Measurements from ENCODE around the gene NXPE3.
"Not testable (repeated sequence)": the region's sequence is repeated elsewhere in the genome, so short reads cannot be mapped to it uniquely, and the experiment has no call there.

NXPE3 gene

GRCh38 chr3:101852983-101853840 is 74.2 kb downstream of the NXPE3 start:
- no peak for DNase-seq (ENCODE audit: low spot score)

DNA sequence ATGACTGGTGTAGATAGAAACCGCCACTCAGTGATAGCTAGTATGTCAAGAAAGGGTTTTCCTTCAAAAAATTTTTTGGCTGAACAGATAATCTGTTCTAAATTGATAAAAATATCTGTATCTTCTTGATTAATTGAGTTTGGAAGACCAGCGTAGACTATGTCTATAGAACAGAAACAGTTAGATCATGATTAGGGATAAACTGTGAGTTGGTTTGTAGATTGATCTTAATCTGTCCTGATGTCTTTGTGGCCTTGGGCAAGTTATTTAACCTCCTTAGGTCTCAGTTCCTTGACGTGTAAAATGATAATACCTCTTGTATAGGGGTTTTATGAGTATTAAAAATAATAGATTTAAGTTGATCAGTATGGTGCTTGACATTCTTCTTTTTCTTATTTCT is 75.0 kb downstream of the NXPE3 start:
- DNase-seq (ENCODE audit: low spot score) = no peak

DNA sequence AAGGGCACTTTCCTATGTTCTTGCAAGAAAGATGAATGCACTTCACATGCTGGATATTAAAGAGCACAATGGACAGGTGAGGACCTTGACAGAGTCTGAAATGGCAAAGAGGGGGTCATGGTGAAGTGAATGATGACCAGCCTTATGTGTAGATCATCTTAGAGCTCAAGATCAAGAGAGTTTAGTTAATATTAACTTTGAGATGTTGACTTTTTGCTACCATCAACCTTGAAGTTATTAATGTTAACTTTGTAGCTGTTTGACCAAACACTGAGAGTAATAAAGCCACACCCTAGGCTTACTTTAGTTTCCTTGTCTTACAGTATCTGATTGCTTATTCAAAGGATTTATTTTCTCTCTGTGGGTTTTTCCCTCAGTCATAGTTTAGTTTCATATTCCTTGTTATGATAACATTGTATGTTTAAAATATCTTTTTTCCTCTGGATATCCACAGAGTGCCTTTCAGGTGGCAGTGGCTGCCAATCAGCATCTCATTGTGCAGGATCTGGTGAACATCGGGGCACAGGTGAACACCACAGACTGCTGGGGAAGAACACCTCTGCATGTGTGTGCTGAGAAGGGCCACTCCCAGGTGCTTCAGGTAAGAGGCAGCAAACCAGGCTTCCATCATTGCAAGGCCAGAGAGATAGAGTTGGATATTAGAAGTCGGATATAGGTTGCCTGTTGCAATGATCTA is 75.7 kb downstream of the NXPE3 start:
- no peak for DNase-seq (ENCODE audit: low spot score)

DNA sequence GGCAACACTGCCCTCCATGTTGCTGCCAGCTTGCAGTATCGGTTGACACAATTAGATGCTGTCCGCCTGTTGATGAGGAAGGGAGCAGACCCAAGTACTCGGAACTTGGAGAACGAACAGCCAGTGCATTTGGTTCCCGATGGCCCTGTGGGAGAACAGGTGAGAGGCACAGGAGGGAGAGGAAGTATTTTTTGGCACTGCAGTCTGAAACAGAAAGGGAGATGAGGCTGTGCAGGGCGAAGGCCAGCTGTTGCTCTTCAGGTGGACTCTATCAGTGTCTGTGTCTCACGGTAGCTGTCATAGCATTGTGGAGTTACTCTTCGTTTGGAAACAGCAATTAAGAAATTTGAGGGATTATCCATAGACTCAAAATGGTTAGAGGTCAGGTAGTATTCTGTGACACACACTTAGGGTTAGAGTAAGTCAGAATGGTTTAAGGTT is 78.3 kb downstream of the NXPE3 start:
- no peak for DNase-seq (ENCODE audit: low spot score)

DNA sequence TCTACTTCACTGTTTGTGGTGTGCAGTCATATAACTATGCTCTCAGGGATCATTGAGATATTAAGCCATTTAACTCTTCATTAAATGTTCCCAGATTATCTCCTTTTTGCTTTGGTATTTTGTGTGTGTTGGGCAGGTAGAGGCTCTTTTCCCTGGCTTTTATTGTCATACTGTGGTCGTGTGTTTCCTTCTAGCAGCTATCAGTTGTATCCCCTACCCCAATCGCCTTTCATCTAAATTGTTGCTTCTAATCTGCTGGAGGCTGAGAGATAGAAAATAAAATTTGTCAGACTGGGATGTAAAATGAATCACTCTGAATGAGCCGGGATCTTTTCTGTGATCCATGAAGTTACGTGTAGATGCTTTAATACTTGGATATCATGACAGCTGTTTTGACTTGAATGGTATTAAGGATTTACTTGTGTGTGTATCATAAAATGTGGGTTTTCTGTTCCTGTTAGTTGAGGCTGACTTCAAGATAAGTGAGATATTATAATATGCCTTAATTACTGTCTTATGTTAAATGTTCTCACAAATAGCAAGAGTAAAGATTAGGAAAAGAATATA is 79.5 kb downstream of the NXPE3 start:
- no peak for DNase-seq (ENCODE audit: low spot score)

- DNase-seq (ENCODE audit: low spot score) = no peak
These were observed 81.0 kb downstream of the NXPE3 start for GRCh38 chr3:101859882-101860448.

DNA sequence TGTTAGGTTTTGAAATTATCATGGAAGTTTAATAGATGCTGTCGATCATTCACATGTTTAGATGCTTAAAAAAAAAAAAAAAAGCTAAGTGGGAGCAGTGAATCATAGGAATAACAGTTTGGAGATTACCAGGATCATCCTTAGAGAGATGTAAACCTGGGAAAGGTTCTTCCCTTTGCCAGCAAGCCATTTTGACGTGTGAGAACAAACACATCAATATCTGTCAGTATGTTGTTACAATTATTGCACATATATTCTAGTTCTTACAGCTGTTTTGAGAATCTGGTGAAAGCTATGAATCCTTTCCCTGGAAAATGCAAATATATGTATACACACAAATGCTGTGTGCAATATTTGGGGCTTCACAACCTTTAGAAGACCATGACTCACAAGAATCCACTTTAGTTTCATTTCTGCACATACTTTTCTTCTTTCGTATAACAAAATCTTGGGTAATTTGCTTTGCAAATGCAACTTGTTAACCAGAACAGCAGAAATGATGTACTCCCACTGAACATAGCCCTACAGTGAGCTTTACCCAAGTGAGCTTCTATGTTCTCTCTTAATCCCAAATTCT is 82.3 kb downstream of the NXPE3 start:
- DNase-seq (ENCODE audit: low spot score) = no peak

DNA sequence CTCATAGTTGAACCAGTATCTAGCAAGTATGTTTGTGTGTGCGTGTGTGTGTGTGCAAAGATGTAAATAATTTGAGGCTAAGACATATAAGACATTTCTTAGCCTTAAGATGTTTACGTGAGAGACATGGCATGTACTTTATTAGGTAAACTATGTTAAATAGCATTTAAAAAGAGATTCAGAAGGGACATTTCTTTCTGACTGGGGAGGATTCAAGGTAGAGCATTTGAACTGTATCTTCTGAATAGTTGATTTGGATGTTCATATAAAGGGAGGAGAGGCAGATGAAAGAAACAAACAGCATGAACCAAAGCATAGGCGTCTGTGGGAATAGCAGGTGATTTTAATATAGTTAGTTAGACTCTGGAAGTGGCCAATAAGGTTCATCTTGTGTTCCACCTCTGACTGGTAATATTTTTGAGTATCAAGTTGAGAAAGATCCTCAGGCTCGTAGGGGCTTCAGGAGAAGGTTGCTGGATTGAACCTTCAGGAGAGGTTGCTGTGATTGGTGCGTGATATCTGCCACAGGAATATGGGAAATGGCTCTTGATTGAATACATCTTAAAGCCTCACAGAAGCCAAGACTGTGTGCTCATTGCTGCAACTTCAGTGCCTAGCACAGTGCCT is 82.9 kb downstream of the NXPE3 start:
- no peak for DNase-seq (ENCODE audit: low spot score)

GRCh38 chr3:101862416-101863165 is 83.6 kb downstream of the NXPE3 start:
- DNase-seq (ENCODE audit: low spot score) = no peak

- DNase-seq (ENCODE audit: low spot score) = not testable (repeated sequence)
These were observed 85.9 kb downstream of the NXPE3 start for GRCh38 chr3:101864926-101865325.

GRCh38 chr3:101865751-101866509 is 86.9 kb downstream of the NXPE3 start:
- DNase-seq (ENCODE audit: low spot score) = no peak

DNA sequence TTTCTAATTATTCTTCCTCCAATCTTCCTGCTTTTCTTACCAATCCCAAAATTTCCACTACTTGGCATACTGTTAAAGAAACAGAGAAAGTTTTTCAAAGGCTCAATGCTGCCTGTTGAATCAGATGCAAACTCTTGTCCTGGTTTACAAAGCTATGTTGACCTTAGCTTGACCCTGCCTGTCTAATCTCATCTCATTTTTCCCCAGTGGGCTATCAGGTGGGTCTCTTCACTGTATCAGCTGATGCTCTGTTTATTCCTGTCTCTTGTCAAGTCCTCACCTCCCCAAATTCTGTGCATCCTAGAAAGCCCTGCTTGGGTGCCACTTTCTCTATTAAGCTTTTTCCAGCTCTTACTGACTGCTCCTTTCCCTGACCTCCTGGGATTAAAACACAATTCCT is 88.5 kb downstream of the NXPE3 start:
- DNase-seq (ENCODE audit: low spot score) = no peak

DNA sequence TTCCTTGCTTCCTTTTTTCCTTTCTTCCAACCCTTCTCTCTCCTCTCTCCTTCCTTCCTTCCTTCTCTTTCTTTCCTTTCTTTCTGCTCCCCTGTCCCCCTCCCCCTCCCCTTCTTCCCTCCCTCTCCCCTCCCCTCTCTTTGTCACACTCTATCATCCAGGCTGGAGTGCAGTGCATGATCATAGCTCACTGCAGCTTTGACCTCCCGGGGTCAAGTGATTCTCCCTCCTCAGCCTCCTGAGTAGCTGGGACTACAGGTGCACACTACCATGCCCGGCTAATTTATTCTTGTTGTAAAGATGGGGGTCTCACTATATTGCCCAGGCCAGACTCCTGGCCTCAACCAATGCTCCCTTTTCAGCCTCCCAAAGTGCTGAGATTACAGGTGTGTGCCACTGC is 89.0 kb downstream of the NXPE3 start:
- DNase-seq (ENCODE audit: low spot score) = no peak

- no peak for DNase-seq (ENCODE audit: low spot score)
These were observed 89.8 kb downstream of the NXPE3 start for GRCh38 chr3:101868534-101869464.

- DNase-seq (ENCODE audit: low spot score) = no peak
These were observed 91.1 kb downstream of the NXPE3 start for GRCh38 chr3:101870138-101870537.

GRCh38 chr3:101873619-101874018 is 94.6 kb downstream of the NXPE3 start:
- DNase-seq (ENCODE audit: low spot score) = no peak

- DNase-seq (ENCODE audit: low spot score) = no peak
These were observed 97.1 kb downstream of the NXPE3 start for GRCh38 chr3:101876142-101876541.

All from hematopoietic multipotent progenitor cell treated with erythropoietin and hydrocortisone succinate and interleukin-3 and kit ligand, for 17 days (in vitro differentiated cells).